Right lung (tissue), 5 donors: ENCODE measurements around the gene NIT1. TPM values are rescaled to one million over a fixed set of nuclear protein-coding genes. Genes with fewer than 3 reads are reported as not detected.

ENCODE experiments used
- DNase-seq, 2 donors: peaks; one replicate each; pipeline ENCODE4 v3.0.0-alpha.2; 2013
- polyA plus RNA-seq, 5 donors: library from polyadenylated mRNA; unstranded; fragments of 120-200 nt; gene quantifications; one replicate each; pipeline versions ENCODE4 v1.2.1 to v1.2.3, GENCODE V29; 2013; ENCODE audit warnings: inconsistent platforms in 1 of 5, low replicate concordance in 1 of 5; ENCODE audit not compliant: insufficient read length in 5 of 5, insufficient read depth in 1 of 5

NIT1 gene
- polyA plus RNA-seq, 5 donors, result 40.9 to 46.1 (median 42.5) TPM

DNA sequence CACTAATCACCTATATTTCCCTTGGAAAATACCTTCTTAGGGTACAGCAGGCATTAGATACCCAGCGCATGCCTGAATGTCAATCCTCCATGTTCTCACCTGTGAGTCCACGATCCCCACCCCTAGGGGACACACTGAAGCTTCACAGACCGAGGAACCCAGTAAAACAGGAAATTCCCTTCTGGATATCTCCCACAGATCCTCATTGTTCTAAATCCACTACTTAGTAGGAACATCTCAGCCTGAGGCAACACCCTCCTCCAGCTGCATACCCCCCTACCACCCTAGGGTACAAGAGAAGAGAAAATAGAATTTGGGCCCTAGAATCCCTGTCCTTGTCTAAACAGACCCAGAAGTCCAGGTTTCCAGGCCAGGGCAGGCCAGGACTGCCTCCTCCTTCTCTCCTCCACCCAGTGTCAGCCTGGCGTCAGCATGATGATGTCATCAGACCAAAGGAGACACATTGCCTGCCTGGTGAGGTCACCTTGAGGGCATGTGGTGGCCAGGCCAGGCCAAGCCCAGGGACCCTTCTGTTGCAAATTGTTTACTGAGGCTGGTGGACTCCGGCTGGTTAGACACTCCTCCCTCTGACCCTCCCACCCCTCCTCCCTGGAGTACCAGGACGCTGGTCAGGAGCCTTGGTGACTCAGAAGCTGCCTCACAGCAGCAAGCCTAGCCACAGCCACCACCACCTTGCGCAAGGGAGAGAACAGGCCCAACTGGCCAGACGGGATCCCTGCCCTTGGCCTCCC is 34.7 kb upstream of the NIT1 start:
- peak; percentile 59 to 65 for DNase-seq

- no peak for DNase-seq
Observed at GRCh38 chr1:161083748-161084596, 33.9 kb upstream of the NIT1 start.

DNA sequence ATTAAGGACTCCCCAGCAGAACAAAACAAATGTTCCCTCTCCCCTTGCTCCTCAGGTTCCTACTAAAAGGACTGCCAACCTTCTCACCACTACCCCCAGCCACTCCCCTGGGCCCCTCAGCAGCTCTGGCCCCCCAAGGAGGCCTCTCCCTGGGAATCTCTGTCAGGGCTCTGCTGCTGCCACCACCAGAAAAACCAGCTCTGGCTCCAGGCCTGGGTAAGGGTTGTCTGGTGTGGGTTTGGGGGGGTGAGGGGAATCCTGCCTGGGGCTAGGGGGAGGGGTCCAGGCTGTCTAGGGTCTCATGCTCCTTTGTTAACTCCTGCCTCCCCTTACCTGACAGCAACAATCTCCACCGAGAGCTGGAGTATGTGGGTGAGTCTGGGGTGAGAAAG is 33.3 kb upstream of the NIT1 start:
- no peak for DNase-seq

- DNase-seq, result no peak
Observed at GRCh38 chr1:161085165-161085564, 32.7 kb upstream of the NIT1 start.

DNA sequence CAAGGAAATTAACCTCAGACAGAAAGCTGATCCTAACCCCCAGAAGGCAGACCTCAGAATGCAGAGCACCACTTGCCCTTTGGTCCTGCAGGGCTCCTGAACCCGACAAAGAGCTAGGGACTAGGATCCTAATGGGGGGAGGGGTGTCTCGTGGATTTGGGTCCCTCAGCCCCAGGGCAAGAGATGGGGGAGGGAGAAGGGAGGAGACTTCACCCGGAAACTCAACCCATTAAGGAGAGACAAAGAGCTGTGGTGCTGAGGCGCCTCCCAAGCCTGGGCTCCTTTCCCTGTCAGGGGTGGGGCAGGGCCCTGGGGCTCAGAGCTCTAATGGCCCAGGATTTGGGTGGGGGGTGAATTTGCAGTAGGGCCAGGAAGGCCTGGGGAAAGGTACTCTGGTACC is 31.4 kb upstream of the NIT1 start:
- no peak for DNase-seq

- no peak for DNase-seq
Observed at GRCh38 chr1:161088587-161089110, 29.3 kb upstream of the NIT1 start.

- DNase-seq, result peak; percentile 58 to 63
Observed at GRCh38 chr1:161089251-161089924, 28.5 kb upstream of the NIT1 start, which contains the start of gene NECTIN4. Gene NECTIN4, minus strand, starts transcription at chr1:161089558. Its CDS starts 262 bp downstream, at chr1:161089296.

DNA sequence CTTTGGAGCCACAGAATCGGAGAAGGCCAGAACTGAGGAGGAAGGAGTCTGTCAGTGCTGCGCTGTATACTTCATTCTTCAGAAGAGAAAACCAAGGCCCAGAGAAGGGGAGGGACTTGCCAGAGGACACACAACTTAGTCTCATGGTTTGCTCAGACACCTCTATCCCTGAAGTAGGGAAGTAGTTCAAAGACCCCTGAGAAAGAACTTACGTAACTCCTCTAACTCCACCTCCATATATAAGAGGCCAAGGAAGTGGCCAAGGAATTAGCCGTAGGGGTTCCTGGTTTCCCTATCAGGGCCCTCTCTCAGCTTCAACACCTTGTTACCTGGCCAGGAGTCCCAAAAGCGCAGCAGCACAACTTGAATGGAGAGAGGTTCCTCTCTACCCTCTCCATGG is 28.0 kb upstream of the NIT1 start:
- no peak for DNase-seq

- DNase-seq, result no peak
Observed at GRCh38 chr1:161090617-161091016, 27.3 kb upstream of the NIT1 start.

GRCh38 chr1:161091093-161091492 is 26.8 kb upstream of the NIT1 start:
- DNase-seq, result no peak

- DNase-seq, result no peak
Observed at GRCh38 chr1:161091796-161092507, 26.0 kb upstream of the NIT1 start.

DNA sequence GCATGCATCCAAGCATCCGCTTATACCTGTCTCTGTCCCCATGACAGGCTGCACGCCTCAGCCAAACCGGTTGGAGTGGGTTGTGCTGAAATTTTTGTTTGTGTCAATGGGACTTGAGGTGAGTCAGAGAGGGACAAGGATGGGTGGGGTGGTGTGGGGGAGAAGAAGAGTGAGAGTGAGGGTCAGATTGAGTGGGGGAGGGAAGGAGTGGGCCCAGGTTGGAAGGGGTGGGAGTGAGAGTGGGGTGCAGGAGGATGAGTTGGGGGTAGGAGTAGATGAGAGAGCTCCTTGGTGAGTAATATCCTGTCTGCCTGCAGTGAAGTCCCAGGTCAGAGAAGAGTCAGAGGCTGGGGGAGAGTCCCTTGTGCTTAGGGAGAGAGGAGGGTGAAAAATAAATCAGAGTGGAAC is 25.3 kb upstream of the NIT1 start:
- DNase-seq, result no peak

GRCh38 chr1:161094481-161094880 is 23.4 kb upstream of the NIT1 start:
- no peak for DNase-seq

DNA sequence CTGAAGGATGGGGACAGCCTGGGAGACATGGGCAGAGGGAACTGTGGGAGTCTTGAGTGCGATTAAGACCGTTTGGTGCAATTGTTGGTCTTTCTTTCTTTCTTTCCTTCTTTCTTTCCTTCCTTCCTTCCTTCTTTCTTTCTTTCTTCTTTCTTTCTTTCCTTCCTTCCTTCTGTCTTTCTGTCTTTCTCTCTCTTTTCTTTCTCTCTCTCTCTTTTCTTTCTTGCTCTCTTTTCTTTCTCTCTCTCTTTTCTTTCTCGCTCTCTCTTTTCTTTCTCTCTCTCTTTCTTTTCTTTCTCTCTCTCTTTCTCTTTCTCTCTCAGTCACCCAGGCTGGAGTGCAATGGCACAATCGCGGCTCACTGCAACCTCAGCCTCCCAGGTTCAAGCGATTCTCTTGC is 22.7 kb upstream of the NIT1 start:
- DNase-seq, result no peak

DNA sequence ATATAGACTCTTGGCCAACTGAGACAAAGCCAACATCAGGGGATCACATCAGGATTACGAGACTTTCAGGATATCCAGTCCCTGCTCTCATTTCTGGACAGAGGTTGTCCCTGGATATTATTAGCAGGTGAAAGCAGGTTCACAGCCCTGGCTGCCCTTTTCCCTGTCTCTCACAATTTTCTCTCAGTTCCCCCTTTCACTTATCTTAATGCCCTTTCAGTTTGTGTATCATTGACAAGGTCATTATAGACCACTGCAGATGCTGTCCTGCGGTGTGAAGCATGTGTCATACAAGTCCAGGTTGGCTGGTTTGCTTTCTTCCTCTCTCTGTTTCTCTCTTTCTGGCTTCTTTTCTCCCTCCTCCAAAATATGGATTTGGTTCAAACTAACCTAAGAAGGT is 21.9 kb upstream of the NIT1 start:
- no peak for DNase-seq

DNA sequence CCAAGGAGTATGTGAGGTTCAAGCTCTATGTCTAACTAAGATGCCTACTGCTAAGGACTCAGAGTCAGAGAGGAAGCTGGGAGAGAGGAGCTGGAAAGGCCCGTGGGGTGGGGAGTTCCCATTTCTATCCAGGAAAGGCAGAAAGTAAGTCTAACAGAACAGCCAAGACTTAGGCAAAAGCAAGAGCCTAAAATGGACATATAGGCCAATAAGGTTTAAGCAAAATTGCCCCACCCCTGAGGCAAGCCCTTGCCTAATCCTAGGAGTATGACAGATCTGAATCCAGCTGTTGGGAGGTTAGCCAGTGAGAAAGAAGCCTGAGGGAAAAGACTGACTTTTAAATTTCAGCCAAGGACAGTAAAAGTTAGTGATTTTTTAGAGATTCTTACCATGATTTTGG is 21.4 kb upstream of the NIT1 start:
- peak in 1 of 2 donors; percentile 67 for DNase-seq

GRCh38 chr1:161098210-161099068 is 19.5 kb upstream of the NIT1 start, which contains the start of gene KLHDC9:
Gene KLHDC9, plus strand, starts transcription at chr1:161098361. Its CDS starts 175 bp downstream, at chr1:161098536.
- DNase-seq, result peak; percentile 68 to 75

GRCh38 chr1:161099090-161099802 is 18.7 kb upstream of the NIT1 start:
- no peak for DNase-seq

DNA sequence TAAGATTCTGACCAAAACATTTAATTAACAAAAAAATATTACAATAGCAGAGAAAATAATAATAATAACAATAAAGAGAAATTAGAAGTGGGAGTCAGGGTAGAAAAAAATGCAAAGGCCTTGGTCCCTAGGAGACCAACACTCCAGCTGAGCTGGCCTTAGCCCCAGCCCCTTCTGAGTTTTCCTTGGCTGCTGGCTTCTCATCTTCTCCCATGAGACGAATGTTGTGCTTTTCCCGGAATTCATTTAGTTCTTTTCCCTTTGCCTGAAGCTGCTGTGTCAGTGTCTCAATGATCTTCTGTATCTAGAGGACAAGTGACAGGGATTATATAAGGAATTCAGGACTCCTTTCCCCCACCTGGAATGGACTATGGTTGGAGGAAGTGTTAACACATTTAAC is 17.3 kb upstream of the NIT1 start:
- DNase-seq, result no peak

GRCh38 chr1:161106431-161106830 is 11.5 kb upstream of the NIT1 start:
- no peak for DNase-seq
